Measurements from ENCODE around the gene HSP90B1. TPM values are rescaled to one million over a fixed set of nuclear protein-coding genes. Genes with fewer than 3 reads are reported as not detected.

Gene HSP90B1
- total RNA-seq (2022; extraction: Qiagen RNA extraction) = 526 to 751 TPM (median 570 TPM) in 5 replicates

GRCh38 chr12:103930034-103930786 is at the start of gene HSP90B1:
Gene HSP90B1 (plus strand): TSS chr12:103930410. CDS start chr12:103930516, 106 bp downstream.

GRCh38 chr12:103965590-103966504 is 35.6 kb downstream of the HSP90B1 start, which contains the start of gene TDG:
Gene TDG (plus strand): TSS chr12:103965872. CDS start chr12:103966038, 166 bp downstream.

Other genes with a start within 250 kb of the HSP90B1 start
- 21.5 to 32.3 TPM (median 22.5 TPM) in 5 replicates for gene NT5DC3, start 89.2 kb upstream of the HSP90B1 start, total RNA-seq (2022; extraction: Qiagen RNA extraction)
- gene TDG, start 35.5 kb downstream of the HSP90B1 start, total RNA-seq (2022; extraction: Qiagen RNA extraction) = 25.4 to 32.3 TPM (median 27.2 TPM) in 5 replicates
- gene GLT8D2, start 119.8 kb downstream of the HSP90B1 start, total RNA-seq (2022; extraction: Qiagen RNA extraction) = 0.20 to 0.44 TPM (median 0.23 TPM) in 5 replicates
- 4.6 to 5.8 TPM (median 5.1 TPM) in 5 replicates for gene HCFC2, start 134.1 kb downstream of the HSP90B1 start, total RNA-seq (2022; extraction: Qiagen RNA extraction)
- gene NFYB, start 207.8 kb downstream of the HSP90B1 start, total RNA-seq (2022; extraction: Qiagen RNA extraction) = 22.9 to 28.3 TPM (median 25.2 TPM) in 5 replicates

Data from A549 treated with Hydrocortisone at 1 μM for 4 hours (cell line).